ENCODE measurements around the gene MRPS21.
A peak's percentile ranks its signal among the peaks of the same experiment; 100 is the strongest.
"Not testable (repeated sequence)": the region's sequence is repeated elsewhere in the genome, so short reads cannot be mapped to it uniquely, and the experiment has no call there.

MRPS21 gene

DNA sequence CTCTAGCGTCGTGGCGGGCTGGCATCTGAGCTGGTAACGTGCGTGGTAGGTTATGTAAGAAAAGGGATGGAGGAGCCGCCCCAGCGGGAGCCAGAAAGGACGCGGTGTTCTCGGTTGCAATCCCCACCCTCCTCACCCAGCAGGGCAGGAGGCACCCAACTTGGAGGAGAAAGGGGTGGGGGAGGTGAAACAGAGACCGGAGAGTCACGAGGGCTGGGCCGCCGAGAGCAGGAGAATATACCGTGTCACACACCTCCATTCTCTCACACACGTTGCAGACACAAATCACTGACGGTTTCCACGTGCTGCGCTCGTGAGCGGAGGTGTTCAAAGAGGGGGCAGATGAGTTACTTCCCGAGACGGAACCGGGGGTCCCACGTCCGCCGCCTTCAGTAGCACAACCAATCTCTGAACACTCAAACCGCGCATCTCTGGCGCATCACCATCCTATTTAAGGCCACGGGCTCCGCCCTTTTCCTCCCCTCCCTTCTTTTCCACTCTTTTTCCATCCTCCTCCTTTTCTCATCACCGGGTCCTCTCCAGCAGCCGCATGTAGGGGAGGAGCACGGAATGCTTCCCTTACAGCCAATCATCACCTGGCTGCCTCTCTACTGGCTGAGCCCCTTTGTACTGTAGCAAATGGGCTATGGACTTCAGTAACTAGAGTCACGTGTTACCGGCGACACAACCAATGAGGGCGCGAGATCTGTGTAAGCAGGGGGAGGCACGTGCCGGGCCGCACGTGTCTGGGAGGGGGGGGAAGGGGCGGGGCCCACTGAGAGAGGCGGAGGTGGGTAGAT, 11.7 kb upstream of the MRPS21 start, which contains the start of gene CIART:
TSS of gene CIART (plus strand) at position 797 of the 800 bp plus-strand sequence. CDS start 714 bp downstream, outside the sequence.
- DNase-seq (ENCODE audit: low read depth in 2 of 2), result peak; percentile 98 to 99

DNA sequence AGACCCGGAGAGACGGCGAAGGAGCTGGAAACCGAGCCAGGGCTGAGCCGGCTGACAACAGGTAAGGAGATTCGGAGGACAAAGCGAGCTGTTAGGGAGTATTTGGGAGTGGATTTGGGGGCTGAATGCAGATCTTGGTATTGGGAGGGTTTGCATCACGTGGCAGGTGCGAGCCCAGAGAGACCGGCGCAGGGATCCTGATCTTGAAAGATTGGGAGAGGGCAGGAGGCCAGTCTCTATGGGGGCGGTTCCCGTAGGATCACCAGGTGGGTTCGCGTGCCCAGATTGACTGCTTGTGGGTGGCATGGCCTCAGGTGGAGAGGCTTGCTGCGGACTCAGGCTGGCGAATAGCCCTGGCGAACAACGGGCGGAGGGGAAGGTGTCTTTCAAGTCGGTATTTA, 11.1 kb upstream of the MRPS21 start:
- DNase-seq (ENCODE audit: low read depth in 2 of 2), result no peak

DNA sequence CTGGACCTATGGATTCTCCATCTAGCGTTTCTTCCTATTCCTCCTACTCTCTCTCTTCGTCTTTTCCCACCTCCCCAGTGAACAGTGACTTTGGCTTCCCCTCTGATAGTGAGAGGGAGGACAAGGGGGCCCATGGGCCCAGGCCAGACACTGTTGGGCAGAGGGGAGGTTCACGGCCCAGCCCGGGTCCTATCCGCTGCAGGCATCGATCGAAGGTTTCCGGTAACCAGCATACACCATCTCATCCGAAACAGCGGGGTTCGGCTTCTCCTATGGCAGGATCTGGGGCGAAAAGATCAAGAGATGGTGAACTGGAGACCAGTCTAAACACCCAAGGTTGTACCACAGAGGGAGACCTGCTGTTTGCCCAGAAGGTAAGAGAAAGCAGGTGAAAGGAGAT, 10.4 kb upstream of the MRPS21 start:
- no peak for DNase-seq (ENCODE audit: low read depth in 2 of 2)

DNA sequence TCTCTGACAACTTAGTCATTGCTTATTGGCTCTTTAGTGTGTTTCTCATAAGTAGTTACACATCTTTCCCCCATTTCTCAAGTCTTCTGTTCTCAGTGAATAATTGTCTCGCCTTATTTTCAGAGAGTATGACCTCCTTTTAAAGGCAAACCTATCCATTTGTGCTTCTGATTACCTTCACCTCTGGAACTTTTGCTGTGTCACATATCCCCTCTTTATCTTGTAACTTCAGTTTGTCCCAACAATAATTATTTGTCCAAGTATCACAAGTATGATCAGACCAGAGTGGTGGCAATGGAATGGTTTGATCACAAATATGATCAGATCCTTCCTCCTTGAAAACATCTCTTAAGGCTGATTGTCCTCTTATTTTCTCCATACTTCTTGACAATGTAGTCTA, 5.3 kb upstream of the MRPS21 start:
- DNase-seq (ENCODE audit: low read depth in 2 of 2), result no peak

DNA sequence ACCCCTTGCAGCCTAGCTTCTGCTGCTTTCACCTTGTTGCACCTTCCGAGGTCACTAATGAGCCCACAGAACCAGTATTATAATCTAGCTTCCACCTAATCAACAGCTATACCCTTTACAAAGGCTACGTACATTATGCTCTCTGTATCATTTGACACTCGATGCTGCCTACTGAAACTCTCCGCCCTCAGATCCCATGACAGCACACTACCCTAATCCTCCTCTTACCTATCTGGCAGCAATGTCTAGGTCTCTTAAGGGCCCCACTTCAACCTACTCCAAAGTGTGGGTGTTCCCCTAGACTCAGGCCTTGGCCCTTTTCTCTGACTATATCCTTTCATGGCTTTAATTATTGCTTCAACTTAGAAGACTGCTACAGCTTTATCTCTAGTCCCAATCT, 4.8 kb upstream of the MRPS21 start:
- no peak for DNase-seq (ENCODE audit: low read depth in 2 of 2)

DNA sequence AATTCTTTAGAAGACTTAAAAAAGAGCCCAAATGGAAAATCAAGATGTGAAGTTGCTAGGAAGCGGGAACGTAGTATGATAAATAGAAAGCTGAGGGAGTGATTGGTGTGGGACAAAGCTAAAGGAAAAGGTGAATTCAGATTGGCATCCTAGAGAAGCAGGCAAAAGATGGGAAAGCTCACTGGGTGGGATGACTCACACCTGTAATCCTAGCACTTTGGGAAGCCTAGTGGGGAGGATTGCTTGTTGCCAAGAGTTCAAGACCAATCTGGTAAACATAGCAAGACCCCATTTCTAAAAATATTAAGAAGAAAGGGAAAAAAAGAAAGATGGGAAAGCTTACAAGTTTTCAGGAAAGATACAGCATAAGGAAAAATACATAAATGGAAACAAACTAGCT, 1.8 kb downstream of the MRPS21 start:
- DNase-seq (ENCODE audit: low read depth in 2 of 2), result no peak

DNA sequence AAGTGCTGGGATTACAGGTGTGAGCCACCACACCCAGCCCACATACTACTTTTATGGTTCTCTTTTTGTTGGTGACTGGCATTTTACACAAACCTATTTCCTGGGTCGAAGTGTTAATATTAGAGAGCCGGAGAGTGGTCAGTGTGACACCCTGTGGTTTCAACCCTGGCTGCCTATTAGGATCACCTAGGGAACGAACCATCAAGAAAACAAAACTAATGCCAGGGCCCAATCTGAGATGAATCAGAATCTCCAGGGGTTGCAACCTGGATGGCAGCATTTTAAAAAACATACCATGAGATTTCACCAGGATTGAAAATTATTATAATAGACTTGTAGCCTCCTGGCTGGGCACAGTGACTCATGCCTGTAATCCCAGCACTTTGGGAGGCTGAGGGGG, 6.1 kb downstream of the MRPS21 start:
- DNase-seq (ENCODE audit: low read depth in 2 of 2), result no peak

DNA sequence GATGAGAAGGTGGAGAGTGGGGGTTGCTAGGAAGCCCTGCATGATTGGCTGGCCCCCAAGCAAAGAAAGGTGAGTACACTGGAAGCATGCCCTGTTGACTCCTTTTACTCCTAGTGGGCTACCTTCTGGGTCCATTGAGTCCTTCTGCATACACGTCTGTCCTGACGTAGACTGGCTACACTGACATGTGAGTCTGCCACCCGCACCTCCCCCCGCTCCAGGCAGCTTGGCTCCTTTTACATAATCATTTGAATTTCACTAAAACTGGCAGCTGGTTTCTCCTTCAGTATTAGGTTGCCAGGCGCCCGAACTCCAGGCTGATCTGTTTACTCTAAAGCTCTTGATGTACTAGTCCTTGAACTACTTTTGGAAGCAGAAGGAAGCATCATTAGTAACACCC, 8.7 kb downstream of the MRPS21 start:
- DNase-seq (ENCODE audit: low read depth in 2 of 2), result no peak

DNA sequence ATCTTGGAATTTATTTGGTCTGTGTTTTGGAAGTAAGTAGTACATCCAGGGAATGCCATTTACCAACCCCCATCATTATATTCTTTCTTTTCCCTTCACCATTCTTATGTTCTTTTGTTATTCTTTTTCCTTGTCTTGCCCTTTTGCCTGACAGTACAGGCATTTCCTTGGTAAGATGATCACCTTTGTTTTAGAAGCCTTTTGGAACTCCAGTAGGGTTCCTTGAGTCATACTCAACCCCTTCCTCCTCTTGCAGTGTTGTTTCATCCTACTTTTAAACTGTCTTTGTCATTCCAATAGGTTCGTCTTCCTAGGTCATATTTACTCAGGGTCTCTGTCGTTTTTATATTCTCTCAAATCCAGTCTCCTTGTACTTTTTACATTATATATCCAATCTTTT, 9.2 kb downstream of the MRPS21 start:
- DNase-seq (ENCODE audit: low read depth in 2 of 2), result no peak

DNA sequence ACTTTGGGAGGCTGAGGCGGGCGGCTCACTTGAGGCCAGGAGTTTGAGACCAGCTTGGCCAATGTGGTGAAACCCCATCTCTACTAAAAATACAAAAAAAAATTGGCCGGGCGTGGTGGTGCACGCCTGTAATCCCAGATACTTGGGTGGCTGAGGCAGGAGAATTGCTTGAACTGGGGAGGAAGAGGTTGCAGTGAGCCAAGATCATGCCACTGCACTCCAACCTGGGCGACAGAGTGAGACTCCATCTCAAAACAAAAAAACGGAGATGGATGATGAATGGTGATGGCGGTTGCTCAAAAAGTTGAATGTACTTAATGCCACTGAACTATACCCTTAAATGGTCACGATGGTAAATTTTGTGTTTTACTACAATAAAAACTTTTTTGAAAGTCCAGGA, 14.9 kb downstream of the MRPS21 start:
- not testable (repeated sequence) for DNase-seq (ENCODE audit: low read depth in 2 of 2)

DNA sequence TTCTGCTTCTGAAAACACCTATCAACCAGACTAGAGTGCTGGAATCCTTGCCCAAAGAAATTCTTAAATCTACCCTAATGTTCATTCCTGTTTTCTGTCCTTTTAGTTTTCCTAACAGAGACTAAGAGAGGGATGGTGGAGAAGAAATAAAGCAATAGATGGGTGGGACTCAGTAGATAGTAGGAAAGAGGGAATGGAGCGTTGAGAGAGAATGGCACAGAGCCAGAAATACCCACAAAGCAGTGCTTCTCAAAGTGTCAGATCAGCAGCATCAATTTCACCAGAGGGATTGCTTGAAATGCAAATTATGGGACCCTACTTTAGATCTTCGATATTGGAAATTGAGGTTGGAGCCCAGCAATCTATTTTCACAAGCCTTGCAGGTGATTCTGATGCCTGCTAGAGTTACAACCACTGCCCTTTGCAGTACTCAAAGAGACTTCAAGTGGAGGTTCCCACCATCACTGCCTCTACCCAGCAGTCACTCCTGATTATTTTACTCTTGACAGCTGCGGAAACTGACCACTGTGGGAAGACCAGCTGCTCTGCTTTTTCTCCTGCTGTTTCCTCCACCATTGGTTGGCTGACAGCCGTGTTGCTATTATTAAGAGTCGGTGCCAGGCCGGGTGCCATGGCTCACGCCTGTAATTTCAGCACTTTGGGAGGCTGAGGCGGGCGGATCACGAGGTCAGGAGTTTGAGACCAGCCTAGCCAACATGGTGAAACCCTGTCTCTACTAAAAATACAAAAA, 16.3 kb downstream of the MRPS21 start:
- DNase-seq (ENCODE audit: low read depth in 2 of 2), result no peak

DNA sequence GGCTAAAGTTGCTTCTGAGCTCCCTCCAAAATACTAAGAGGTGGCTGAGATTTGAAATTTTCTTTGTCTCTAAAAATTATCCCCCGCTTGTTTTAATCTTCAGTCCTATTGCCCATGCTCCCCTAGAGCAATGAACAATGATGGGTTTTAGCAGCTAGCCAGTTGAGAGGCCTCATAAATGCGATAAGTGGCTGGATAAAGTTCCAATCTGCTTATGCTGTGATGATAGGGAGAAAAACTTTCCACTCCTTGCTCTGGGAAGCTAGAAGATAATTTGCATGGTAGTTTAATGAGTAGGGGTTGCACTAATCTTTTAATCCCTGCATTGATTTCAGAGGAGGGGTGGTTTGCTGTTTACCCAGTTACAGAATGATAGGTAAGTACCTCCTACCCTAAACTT, 18.1 kb downstream of the MRPS21 start:
- no peak for DNase-seq (ENCODE audit: low read depth in 2 of 2)

DNA sequence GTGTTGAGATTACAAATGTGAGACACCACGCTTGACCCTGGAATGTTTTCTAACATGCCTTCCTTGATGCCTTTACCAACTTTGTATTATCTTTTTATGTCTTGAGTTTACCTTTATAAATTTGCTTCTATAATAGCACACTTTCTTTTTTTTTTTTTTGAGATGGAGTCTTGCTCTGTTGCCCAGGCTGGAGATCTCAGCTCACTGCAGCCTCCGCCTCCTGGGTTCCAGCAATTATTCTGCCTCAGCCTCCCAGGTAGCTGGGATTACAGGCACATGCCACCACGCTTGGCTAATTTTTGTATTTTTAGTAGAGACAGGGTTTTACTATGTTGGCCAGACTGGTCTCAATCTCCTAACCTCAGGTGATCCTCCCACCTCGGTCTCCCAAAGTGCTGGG, 21.0 kb downstream of the MRPS21 start:
- DNase-seq (ENCODE audit: low read depth in 2 of 2), result not testable (repeated sequence)

DNA sequence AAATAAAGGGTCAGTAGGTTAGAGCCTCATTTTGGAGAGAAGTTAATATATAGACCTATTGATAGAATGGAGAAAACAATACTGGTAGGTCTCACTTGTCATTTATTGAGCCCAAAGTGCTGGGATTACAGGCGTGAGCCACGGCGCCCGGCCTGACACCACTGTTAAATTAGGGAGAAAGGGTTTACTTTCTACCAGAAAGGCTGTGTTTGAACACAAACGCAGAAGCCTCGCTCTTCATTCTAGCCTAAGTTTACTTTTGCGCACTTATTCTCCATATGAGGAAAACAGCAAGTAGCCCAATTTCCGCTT, 27.0 kb downstream of the MRPS21 start:
- DNase-seq (ENCODE audit: low read depth in 2 of 2), result no peak

DNA sequence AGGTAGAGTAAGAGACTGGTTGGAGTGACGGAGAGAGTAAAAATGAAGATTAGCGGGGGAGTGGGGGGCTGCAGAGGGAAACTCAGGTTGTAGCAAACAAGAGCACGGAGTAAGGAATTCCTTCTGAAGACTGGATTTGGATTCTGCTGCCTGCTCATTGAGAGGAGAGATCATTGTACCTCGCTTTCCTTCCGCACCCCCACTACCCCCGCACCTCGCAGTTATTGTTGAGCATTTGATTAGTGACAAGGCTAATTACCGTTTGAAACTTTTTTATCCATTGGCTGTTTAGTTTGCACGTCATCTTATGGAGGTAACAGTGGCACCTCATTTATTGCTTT, 28.1 kb downstream of the MRPS21 start:
- no peak for DNase-seq (ENCODE audit: low read depth in 2 of 2)

DNA sequence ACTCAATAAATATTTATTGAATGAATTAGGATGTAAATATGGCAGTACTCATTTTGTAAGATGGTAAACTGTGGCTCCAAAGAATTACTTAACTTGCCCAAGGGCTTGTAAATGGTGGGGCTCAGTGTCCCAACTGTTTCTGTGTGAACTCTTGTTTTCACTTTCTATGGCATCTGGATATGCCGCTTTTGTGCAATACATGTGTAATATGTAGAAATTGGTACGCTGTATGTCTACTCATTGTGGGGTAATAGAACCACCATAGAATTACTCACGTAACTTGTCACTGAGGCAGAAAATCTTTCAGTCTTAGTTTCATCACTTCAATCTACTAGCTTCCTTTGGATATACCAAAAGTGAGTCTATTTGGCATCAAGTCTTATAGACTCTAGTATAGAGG, 28.6 kb downstream of the MRPS21 start:
- no peak for DNase-seq (ENCODE audit: low read depth in 2 of 2)

DNA sequence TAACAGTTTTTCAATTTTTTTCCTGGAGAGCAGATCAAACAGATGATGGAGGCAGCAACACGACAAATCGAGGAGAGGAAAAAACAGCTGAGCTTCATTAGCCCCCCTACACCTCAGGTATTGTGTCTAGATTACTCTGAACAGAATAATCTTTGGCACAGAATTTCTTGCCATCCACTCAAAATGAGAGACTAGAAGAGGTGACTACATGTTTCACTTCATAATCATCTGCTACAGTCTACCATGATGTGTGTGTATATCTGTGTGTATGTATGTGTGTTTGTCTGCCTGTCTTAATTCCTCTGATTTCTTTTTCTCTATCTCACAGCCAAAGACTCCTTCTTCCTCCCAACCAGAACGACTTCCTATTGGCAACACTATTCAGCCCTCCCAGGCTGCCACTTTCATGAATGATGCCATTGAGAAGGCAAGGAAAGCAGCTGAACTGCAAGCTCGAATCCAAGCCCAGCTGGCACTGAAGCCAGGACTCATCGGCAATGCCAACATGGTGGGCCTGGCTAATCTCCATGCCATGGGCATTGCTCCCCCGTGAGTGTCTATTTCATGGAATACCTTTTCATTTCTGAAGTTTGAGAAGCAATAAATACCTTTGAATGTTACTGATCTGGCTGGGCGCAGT, 39.1 kb downstream of the MRPS21 start:
- no peak for DNase-seq (ENCODE audit: low read depth in 2 of 2)

DNA sequence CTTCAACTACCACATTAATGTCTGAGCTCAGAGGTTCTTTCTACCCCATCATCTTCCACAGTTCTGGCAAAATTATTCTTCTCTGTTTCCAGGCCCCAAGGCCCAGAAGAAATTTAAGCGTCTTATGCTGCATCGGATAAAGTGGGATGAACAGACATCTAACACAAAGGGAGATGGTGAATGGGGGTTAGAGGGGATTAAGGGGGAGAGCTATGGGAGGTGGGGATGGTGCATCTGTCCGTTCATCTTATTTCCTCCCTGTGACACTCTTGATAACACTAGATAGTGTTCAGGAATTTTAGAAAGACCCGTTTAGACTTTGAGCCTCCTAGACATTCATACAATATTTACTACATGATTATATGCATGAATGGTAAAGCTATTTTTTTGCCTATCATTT, 52.7 kb downstream of the MRPS21 start:
- no peak for DNase-seq (ENCODE audit: low read depth in 2 of 2)

DNA sequence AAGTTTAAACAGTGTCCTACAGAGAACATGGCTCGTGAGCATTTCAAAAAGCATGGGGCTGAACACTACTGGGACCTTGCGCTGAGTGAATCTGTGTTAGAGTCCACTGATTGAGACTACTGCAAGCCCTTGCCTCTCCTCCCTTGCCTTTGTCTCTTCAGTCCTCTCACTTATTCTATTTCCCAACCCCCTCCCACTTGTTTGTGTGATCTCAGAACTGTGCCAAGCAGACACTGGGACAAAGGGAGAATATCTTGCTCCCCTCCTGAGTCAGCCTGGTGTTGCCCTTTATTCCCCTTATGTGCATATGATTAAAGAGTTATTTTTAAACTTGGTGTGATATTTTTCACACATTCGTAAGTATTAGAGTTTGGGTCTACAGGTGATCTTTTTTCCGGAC, 59.2 kb downstream of the MRPS21 start:
- no peak for DNase-seq (ENCODE audit: low read depth in 2 of 2)
